GM23248 (cell line): Measurements from ENCODE around the gene DST. TPM values are rescaled to one million over a fixed set of nuclear protein-coding genes. Genes with fewer than 3 reads are reported as not detected.

Experiments used
- DNase-seq: peaks from one replicate; pipeline ENCODE4 v3.0.0-alpha.2; 2015
- H2AFZ ChIP-seq: fragments of 200-600 bp; sonication (generic); 2 replicates; pipeline ENCODE4 v1.6.1; 2016; ENCODE audit warnings: antibody characterized with exemption
- H3F3A ChIP-seq: fragments of 200-600 bp; sonication (generic); 2 replicates; pipeline ENCODE4 v1.6.1; 2016; ENCODE audit warnings: mild to moderate bottlenecking, antibody characterized with exemption, mixed run types; ENCODE audit not compliant: insufficient read depth
- H3K27ac ChIP-seq: fragments of 200-600 bp; sonication (generic); 2 replicates; pipeline ENCODE4 v1.5.1; 2016; ENCODE audit warnings: mild to moderate bottlenecking
- H3K27me3 ChIP-seq: fragments of 200-600 bp; sonication (generic); replicated peaks from 2 replicates; pipeline ENCODE4 v1.6.1; 2016; ENCODE audit warnings: mild to moderate bottlenecking; ENCODE audit not compliant: insufficient read depth
- H3K36me3 ChIP-seq: fragments of 200-600 bp; sonication (generic); 2 replicates; pipeline ENCODE4 v1.6.1; 2016; ENCODE audit warnings: low read depth, mild to moderate bottlenecking
- H3K4me1 ChIP-seq: fragments of 200-600 bp; sonication (generic); 2 replicates; pipeline ENCODE4 v1.6.1; 2016; ENCODE audit warnings: mild to moderate bottlenecking; ENCODE audit not compliant: insufficient read depth
- H3K4me2 ChIP-seq: fragments of 200-600 bp; sonication (generic); one replicate; pipeline ENCODE4 v1.6.1; 2016; ENCODE audit warnings: mild to moderate bottlenecking; ENCODE audit not compliant: unreplicated experiment
- H3K4me3 ChIP-seq: fragments of 200-600 bp; sonication (generic); 2 replicates; pipeline ENCODE4 v1.5.1; 2016; ENCODE audit warnings: mild to moderate bottlenecking
- H3K79me2 ChIP-seq: fragments of 200-600 bp; sonication (generic); 2 replicates; pipeline ENCODE4 v1.6.1; 2016; ENCODE audit warnings: mild to moderate bottlenecking; ENCODE audit not compliant: insufficient read depth
- H3K9ac ChIP-seq: fragments of 200-600 bp; sonication (generic); 2 replicates; pipeline ENCODE4 v1.6.1; 2016; ENCODE audit warnings: mild to moderate bottlenecking
- H3K9me2 ChIP-seq: fragments of 200-600 bp; sonication (generic); 2 replicates; pipeline ENCODE4 v1.6.1; 2016; ENCODE audit warnings: mixed run types, mild to moderate bottlenecking, moderate library complexity; ENCODE audit not compliant: insufficient read depth
- H3K9me3 ChIP-seq: fragments of 200-600 bp; sonication (generic); one replicate; pipeline ENCODE4 v1.6.1; 2017; ENCODE audit warnings: low read depth
- H4K20me1 ChIP-seq: fragments of 200-600 bp; sonication (generic); 2 replicates; pipeline ENCODE4 v1.6.0; 2016; ENCODE audit not compliant: insufficient read depth
- EZH2 ChIP-seq: fragments of 200-600 bp; sonication (generic); IDR thresholded peaks from 2 replicates; pipeline ENCODE4 v1.6.1; 2018; ENCODE audit warnings: antibody characterized with exemption, mild to moderate bottlenecking; ENCODE audit not compliant: insufficient read depth, poor library complexity, severe bottlenecking
- EZH2phosphoT487 ChIP-seq: fragments of 200-600 bp; sonication (generic); IDR thresholded peaks from 2 replicates; pipeline ENCODE4 v1.6.1; 2018; ENCODE audit warnings: antibody characterized with exemption, moderate library complexity, mild to moderate bottlenecking, low read depth; ENCODE audit not compliant: insufficient read depth
- WGBS, 2 experiments: methylation state at CpG; one replicate each; pipeline ENCODE4 v1.1.6; 2015 to 2017; ENCODE audit warnings: low lambda C conversion rate in 2 of 2, low coverage in 1 of 2; ENCODE audit errors: missing lambda C conversion rate in 2 of 2; 5-methylcytosine and 5-hydroxymethylcytosine counted together
- in situ Hi-C: fragments of 300-500 bp; cut with MboI; formaldehyde crosslinking; loops from 2 replicates; pipeline ENCODE4 v1.15.0; 2020
- polyA plus RNA-seq: library from polyadenylated mRNA; unstranded; fragments of >200 nt; fragmentation: Nextera tagmentation; extraction: Ambion mirVana; gene quantifications from 2 replicates; pipeline ENCODE4 v1.2.1, GENCODE V29; 2016
- total RNA-seq: library from RNA; depleted of rRNA; stranded (reverse); fragments of >200 nt; shearing (Covaris generic); gene quantifications from 2 replicates; pipeline ENCODE4 v1.2.3, GENCODE V29; 2014

Gene DST
- total and polyA plus RNA-seq, 2 experiments from 2014 or later = 181 to 322 TPM

- in situ Hi-C loops = loop anchor here (25.0 kb wide), 1 partner anchor 570 kb away; no protein-coding TSS in a partner anchor
- H3K27ac ChIP-seq = no peak overlapping the region
- DNase-seq = no peak
Observed at GRCh38 chr6:56556751-56557540, 85.7 kb downstream of the DST start.

GRCh38 chr6:56555438-56555872, 87.2 kb downstream of the DST start:
- H3F3A ChIP-seq = peaks cover 73% of the 10 kb centered on the region
- no peak overlapping the region for H3K4me2 ChIP-seq
- 0 out of 2 replicates have a peak, but pooled peaks cover 14% of the 10 kb centered on the region for H4K20me1 ChIP-seq
- 60% methylated on average over 5 of the region's 5 CpGs for WGBS, 2 experiments
- H2AFZ ChIP-seq = no peak overlapping the region
- peaks cover 86% of the 10 kb centered on the region for H3K36me3 ChIP-seq
- peak; percentile 58 for DNase-seq
- no peak overlapping the region for H3K4me3 ChIP-seq
- peaks cover 31% of the 10 kb centered on the region for H3K4me1 ChIP-seq
- H3K27ac ChIP-seq = peak overlapping the region; percentile 16; the same call in 1 of the 2 replicates
- no peak overlapping the region for H3K9ac ChIP-seq
- no peaks in the 10 kb centered on the region for H3K27me3 ChIP-seq
- no peak for TF ChIP-seq EZH2
- TF ChIP-seq EZH2phosphoT487 = no peak
- in situ Hi-C loops = loop anchor here (25.0 kb wide), 1 partner anchor 568 kb away; no protein-coding TSS in a partner anchor
- no peaks in the 10 kb centered on the region for H3K9me2 ChIP-seq
- no peaks in the 10 kb centered on the region for H3K9me3 ChIP-seq
- peaks cover 69% of the 10 kb centered on the region for H3K79me2 ChIP-seq

More at GRCh38 chr6:56556751-56557540, 85.7 kb downstream of the DST start:
- TF ChIP-seq EZH2phosphoT487 (no peak), EZH2 (no peak)
- Histone ChIP-seq H3K4me3 (no peak overlapping the region), H4K20me1 (0 out of 2 replicates have a peak, but pooled peaks cover 6% of the 10 kb centered on the region), H3K9me3 (no peaks in the 10 kb centered on the region), H3K4me2 (no peak overlapping the region), H3K27me3 (no peaks in the 10 kb centered on the region), H3K4me1 (peaks cover 18% of the 10 kb centered on the region), H3K9me2 (no peaks in the 10 kb centered on the region), H3K36me3 (peaks cover 85% of the 10 kb centered on the region), H3K9ac (no peak overlapping the region), H3F3A (peaks cover 60% of the 10 kb centered on the region), H2AFZ (no peak overlapping the region), H3K79me2 (peaks cover 58% of the 10 kb centered on the region)
- 100% methylated on average over 1 of the region's 1 CpG for WGBS, 2 experiments

- Histone ChIP-seq H3K9me3 (no peaks in the 10 kb centered on the region), H3F3A (peaks cover 75% of the 10 kb centered on the region), H4K20me1 (peaks cover 24% of the 10 kb centered on the region), H2AFZ (no peak overlapping the region), H3K27me3 (no peaks in the 10 kb centered on the region), H3K79me2 (peaks cover 71% of the 10 kb centered on the region), H3K36me3 (peaks cover 57% of the 10 kb centered on the region), H3K4me1 (peaks cover 58% of the 10 kb centered on the region), H3K4me2 (no peak overlapping the region), H3K9ac (peak overlapping the region; percentile 6; the same call in 1 of the 2 replicates), H3K4me3 (no peak overlapping the region), H3K27ac (peak overlapping the region; percentile 56), H3K9me2 (no peaks in the 10 kb centered on the region)
- in situ Hi-C loops = loop anchor here (25.0 kb wide), 1 partner anchor 565 kb away; no protein-coding TSS in a partner anchor
- 97% methylated on average over 7 of the region's 7 CpGs for WGBS, 2 experiments
- TF ChIP-seq EZH2phosphoT487 (no peak), EZH2 (no peak)
- DNase-seq = peak; percentile 79
Observed at GRCh38 chr6:56552187-56553130, 90.2 kb downstream of the DST start.
